Stimulated activated naive B cell treated with anti-CD40 and anti-IgM and Interleukin-4, amounts not matched to agents 10 μg/mL and 1 μg/mL and 100 μg/mL, for 72 hours (primary cell): ENCODE data around the gene ZNF638.

Source experiments
- ATAC-seq, 2 donors: fragments of 150-1000 bp; cut with Tn5 transposase; replicated peaks; 2 replicates each; pipeline ENCODE4 v1.10.0; 2021; ENCODE audit warnings: moderate library complexity in 1 of 2
- DNase-seq: peaks from one replicate; pipeline ENCODE4 v3.0.0; 2021
- H3K27ac Mint-ChIP-seq: one replicate; pipeline ENCODE4 v1.8.0; 2022; ENCODE audit warnings: mild to moderate bottlenecking, mixed read lengths
- H3K27me3 Mint-ChIP-seq, 2 donors: one replicate each; pipeline ENCODE4 v1.8.0; 2022; ENCODE audit warnings: mixed read lengths in 2 of 2
- H3K36me3 Mint-ChIP-seq, 2 donors: one replicate each; pipeline ENCODE4 v1.8.0; 2022; ENCODE audit warnings: mixed read lengths in 2 of 2, mild to moderate bottlenecking in 1 of 2
- H3K4me1 Mint-ChIP-seq, 2 donors: one replicate each; pipeline ENCODE4 v1.8.0; 2022; ENCODE audit warnings: mixed read lengths in 2 of 2, mild to moderate bottlenecking in 1 of 2
- H3K4me3 Mint-ChIP-seq, 2 donors: one replicate each; pipeline ENCODE4 v1.8.0; 2022; ENCODE audit warnings: mild to moderate bottlenecking in 2 of 2, mixed read lengths in 2 of 2, moderate library complexity in 1 of 2
- H3K9me3 Mint-ChIP-seq, 2 donors: one replicate each; pipeline ENCODE4 v1.8.0; 2022; ENCODE audit warnings: mixed read lengths in 2 of 2, mild to moderate bottlenecking in 1 of 2

Gene ZNF638

DNA sequence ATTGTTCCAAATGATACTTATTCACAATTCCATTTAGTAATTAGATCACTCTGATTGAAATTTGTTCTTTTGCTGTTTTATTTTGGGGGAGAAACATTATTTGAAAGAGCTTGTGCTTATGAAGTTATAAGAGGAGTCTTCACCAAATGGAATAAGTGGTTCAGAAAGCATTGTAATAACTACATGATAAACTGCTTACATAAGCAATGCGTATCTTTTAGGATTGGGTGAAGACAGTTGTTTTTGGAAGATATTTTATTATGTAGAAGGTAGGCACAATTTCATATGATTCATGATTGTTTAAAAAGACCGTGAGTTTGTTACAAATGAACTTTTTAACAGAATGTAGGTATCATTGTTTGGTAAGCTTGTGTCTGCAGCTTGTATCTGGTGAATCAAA is 14.5 kb downstream of the ZNF638 start:
- Mint-ChIP-seq H3K36me3 (peaks cover 26 to 34% of the 10 kb centered on the region in 2 donors), H3K27me3 (no peaks in the 10 kb centered on the region), H3K27ac (no peak overlapping the region), H3K4me1 (peaks cover 16 to 22% of the 10 kb centered on the region in 2 donors), H3K9me3 (peaks cover 0 to 4% of the 10 kb centered on the region in 2 donors), H3K4me3 (no peak overlapping the region)
- ATAC-seq: no peak
- DNase-seq: no peak

DNA sequence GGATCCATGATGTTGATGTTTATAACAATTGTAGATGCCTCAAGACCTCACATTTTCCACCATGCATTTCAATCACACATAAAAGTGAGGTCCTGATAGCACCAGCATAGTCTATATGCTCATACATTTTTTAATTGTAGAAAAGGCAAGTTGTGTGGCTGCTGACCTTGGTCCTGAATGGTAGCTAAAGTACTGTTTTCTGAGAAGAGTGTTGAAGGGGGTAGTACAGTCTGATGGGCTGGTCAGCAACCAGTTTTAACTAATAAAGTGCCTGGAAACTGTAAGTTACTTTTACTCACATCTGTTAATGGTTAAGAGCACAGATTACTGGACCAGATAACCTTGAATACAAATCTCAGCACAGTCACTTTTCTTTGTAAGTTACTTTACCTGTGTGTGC is 15.9 kb downstream of the ZNF638 start:
- H3K4me1 Mint-ChIP-seq: peaks cover 18 to 25% of the 10 kb centered on the region in 2 donors
- H3K27me3 Mint-ChIP-seq: no peaks in the 10 kb centered on the region
- DNase-seq: no peak
- ATAC-seq: no peak
- H3K4me3 Mint-ChIP-seq: no peak overlapping the region
- peaks cover 0 to 4% of the 10 kb centered on the region in 2 donors for H3K9me3 Mint-ChIP-seq
- no peak overlapping the region for H3K27ac Mint-ChIP-seq
- peaks cover 25 to 36% of the 10 kb centered on the region in 2 donors for H3K36me3 Mint-ChIP-seq

DNA sequence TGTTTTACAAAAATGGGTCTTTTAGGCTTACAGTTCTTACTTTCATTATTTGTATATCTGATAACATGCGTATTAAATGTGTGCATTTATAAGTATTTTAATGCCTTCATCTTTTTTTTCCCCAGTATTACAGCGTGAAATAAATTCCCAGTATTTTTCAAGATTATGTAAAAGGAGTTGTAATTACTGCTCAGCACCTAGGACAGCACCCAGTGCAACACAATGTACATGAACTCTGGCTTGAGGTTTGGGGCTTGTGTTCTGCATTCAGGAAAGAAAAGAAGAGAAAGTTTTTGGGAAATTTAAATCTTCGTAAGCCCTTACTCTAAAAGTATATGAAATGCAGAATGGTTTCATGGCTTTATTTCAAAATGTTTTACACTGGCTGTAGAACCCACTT is 16.7 kb downstream of the ZNF638 start:
- H3K9me3 Mint-ChIP-seq: peaks cover 0 to 4% of the 10 kb centered on the region in 2 donors
- H3K4me1 Mint-ChIP-seq: peaks cover 22 to 33% of the 10 kb centered on the region in 2 donors
- DNase-seq (no peak), ATAC-seq (no peak)
- no peaks in the 10 kb centered on the region for H3K27me3 Mint-ChIP-seq
- H3K36me3 Mint-ChIP-seq: peaks cover 27 to 36% of the 10 kb centered on the region in 2 donors
- no peak overlapping the region for H3K4me3 Mint-ChIP-seq
- H3K27ac Mint-ChIP-seq: no peak overlapping the region

DNA sequence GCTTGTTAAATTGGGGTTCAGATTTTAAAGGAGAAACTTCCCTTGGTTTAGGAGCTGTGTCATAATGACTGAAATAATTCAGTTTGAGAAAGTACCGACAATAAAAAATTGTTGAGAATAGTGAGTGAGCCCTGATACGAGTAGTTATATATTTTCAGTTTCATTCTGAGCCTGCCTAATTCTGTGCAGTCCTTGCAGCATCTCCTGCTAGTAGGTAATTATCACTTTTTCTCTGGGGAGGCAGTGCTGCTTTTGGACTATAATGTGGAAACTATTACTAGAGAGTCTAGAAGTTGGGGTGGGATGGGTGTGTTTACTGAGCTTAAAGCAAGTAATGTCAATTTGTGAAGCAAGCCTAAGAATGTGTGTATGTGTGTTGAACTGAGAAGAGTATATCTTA is 21.7 kb downstream of the ZNF638 start:
- peaks cover 17 to 26% of the 10 kb centered on the region in 2 donors for H3K4me1 Mint-ChIP-seq
- ATAC-seq: no peak
- no peaks in the 10 kb centered on the region for H3K9me3 Mint-ChIP-seq
- no peak overlapping the region for H3K4me3 Mint-ChIP-seq
- H3K27me3 Mint-ChIP-seq: no peaks in the 10 kb centered on the region
- H3K36me3 Mint-ChIP-seq: peaks cover 32 to 45% of the 10 kb centered on the region in 2 donors
- no peak for DNase-seq
- no peak overlapping the region for H3K27ac Mint-ChIP-seq

DNA sequence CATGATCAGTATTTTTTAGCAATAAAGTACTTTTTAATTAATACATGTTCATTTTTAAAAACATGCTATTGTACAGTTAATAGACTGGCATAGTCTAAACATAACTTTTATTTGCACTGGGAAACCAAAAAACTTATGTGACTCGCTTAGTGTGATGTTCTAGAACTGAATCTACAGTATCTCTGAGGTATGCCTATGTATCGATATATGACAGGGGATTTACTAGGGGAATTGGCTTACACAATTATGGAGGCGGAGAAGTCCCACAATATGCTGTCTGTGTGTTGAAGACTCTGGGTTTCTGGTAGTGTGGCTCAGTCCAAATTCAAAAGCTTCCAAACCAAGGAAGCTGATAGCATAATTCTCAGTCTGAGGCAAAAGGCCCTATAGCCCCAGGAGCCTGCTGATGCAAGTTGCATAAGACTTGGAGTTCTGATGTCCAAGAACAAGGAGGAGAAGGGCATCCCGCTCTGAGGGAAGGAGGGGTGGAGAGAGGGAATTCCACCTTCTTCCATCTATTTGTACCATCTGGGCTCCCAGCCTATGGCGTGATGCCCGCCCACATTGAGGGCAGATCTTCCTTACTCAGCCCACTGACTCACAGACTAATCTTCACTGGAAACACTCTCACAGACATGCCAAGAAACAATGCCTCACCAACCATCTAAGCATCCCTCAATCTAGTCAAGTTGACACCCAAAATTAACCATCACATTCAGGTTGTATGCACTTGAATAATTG is 27.5 kb downstream of the ZNF638 start:
- peaks cover 34 to 49% of the 10 kb centered on the region in 2 donors for H3K36me3 Mint-ChIP-seq
- peaks cover 13 to 26% of the 10 kb centered on the region in 2 donors for H3K4me1 Mint-ChIP-seq
- no peak overlapping the region for H3K27ac Mint-ChIP-seq
- DNase-seq (no peak), ATAC-seq (no peak)
- H3K4me3 Mint-ChIP-seq: no peak overlapping the region
- H3K27me3 Mint-ChIP-seq: no peaks in the 10 kb centered on the region
- H3K9me3 Mint-ChIP-seq: no peaks in the 10 kb centered on the region

DNA sequence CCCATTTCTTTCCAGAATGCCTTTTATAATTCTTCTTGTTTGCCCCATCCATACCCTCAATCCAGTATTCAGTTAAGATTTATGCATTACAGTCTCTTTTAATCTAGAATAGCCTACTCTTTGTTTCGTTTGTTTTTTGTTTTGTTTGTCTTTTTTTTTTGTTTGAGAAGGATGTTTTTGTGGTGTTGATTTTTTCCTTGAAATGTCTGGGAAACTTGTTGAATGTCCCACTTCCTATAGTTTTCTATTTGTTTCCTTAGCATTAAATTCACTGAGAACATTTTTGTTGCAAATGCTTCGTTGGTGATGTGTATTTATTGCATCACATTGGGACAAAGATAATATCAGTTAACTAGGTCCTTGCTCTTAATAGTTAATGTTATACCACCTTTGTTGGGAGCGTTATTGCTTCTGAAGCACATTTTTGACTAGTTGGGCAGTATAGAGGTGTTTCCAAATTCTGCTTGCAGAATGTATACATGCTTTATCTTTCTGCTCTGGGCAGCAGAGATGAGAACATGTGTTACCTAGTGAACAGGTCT is 28.9 kb downstream of the ZNF638 start:
- ATAC-seq (no peak), DNase-seq (no peak)
- peaks cover 13 to 26% of the 10 kb centered on the region in 2 donors for H3K4me1 Mint-ChIP-seq
- peaks cover 34 to 55% of the 10 kb centered on the region in 2 donors for H3K36me3 Mint-ChIP-seq
- no peak overlapping the region for H3K4me3 Mint-ChIP-seq
- H3K9me3 Mint-ChIP-seq: no peaks in the 10 kb centered on the region
- no peaks in the 10 kb centered on the region for H3K27me3 Mint-ChIP-seq
- H3K27ac Mint-ChIP-seq: no peak overlapping the region

DNA sequence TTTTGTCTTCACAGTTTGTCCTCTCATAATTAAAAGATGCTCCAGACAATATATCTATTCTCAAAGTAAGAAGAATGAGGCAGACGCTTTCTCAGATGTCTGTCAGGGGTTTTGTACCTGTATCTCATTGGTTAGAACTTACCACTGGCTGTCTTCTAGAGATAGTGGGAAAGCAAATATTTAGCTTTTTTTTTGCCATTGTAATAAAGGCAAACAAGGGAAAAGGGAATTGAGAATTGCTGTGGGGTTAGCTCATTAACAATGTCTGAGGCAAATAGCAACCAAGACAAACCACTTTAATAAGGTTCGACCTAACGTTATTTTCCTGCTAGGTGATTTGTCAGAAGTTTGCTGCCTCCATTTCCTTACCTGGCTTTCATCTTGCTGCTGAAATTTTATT is 30.0 kb downstream of the ZNF638 start:
- Mint-ChIP-seq H3K9me3 (no peaks in the 10 kb centered on the region), H3K36me3 (peaks cover 37 to 55% of the 10 kb centered on the region in 2 donors), H3K4me1 (peaks cover 13 to 26% of the 10 kb centered on the region in 2 donors), H3K4me3 (no peak overlapping the region), H3K27me3 (no peaks in the 10 kb centered on the region), H3K27ac (no peak overlapping the region)
- ATAC-seq (no peak), DNase-seq (no peak)

DNA sequence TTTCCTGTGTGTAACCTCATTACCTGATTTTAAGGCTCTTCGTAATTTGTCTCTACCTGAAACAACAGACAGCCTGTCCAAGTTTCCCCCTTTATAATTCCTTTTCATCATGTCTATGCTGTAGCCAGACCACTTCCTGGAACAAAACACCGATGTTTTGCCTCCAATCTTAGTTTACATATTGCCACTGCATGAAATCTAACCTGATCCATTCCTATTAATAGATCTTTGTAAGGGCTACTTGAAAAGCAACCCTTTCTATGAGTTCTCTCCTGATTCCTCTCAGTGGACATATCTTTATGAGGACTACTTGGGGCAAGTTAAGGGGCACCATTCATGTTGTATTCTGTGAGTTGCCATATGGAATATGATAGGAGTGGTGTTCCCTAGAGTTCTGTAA is 30.9 kb downstream of the ZNF638 start:
- H3K9me3 Mint-ChIP-seq: no peaks in the 10 kb centered on the region

DNA sequence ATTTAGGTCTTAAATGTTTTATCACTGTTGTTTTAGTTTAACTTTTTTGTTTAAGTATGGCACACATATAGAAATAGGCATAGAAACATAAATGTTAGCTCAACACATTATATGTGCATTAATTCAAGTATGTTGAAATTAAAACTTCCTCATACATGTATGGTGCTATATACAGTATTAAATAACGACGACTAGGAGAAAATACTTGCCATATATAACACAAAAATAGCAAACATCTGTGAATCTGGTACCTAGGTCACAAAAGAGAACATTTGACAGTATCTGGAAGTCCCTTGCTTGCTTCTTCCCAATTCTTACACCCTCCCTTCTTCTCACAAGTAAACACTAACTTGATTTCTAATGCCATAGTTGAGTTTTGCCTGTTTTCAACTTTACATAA is 38.4 kb downstream of the ZNF638 start:
- Mint-ChIP-seq H3K4me3 (no peak overlapping the region), H3K27ac (no peak overlapping the region), H3K9me3 (no peaks in the 10 kb centered on the region), H3K36me3 (peaks cover 19 to 30% of the 10 kb centered on the region in 2 donors), H3K27me3 (no peaks in the 10 kb centered on the region), H3K4me1 (peaks cover 7 to 10% of the 10 kb centered on the region in 2 donors)
- ATAC-seq: no peak
- no peak for DNase-seq

More for the DNA sequence above, 30.9 kb downstream of the ZNF638 start:
- Mint-ChIP-seq H3K27ac (no peak overlapping the region), H3K4me3 (no peak overlapping the region), H3K36me3 (peaks cover 32 to 48% of the 10 kb centered on the region in 2 donors), H3K4me1 (peaks cover 10 to 26% of the 10 kb centered on the region in 2 donors), H3K27me3 (no peaks in the 10 kb centered on the region)
- no peak for DNase-seq
- no peak for ATAC-seq

DNA sequence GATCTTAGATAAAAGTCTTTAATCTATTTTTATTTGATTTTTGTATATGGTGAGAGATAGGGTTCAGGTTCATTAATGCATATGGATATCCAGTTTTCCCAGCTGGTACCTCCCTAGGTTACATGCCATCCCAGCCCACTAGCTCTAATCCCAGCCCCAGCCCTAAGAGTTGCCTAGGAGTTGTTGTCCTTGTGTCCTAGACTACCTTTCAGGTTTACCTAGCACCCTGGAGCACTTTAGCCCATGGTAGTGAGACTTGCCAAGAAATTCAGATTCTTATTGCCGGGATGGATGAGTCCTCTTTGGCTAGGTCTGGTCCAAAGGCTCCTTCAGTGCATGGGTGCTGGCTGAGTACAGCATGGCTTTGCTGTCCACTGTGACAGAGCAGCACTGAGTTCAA is 40.5 kb downstream of the ZNF638 start:
- Mint-ChIP-seq H3K9me3 (no peaks in the 10 kb centered on the region), H3K4me1 (peaks cover 7 to 14% of the 10 kb centered on the region in 2 donors), H3K4me3 (no peak overlapping the region), H3K27me3 (no peaks in the 10 kb centered on the region), H3K36me3 (peaks cover 28 to 37% of the 10 kb centered on the region in 2 donors), H3K27ac (peak overlapping the region; percentile 68)
- no peak for ATAC-seq
- no peak for DNase-seq

DNA sequence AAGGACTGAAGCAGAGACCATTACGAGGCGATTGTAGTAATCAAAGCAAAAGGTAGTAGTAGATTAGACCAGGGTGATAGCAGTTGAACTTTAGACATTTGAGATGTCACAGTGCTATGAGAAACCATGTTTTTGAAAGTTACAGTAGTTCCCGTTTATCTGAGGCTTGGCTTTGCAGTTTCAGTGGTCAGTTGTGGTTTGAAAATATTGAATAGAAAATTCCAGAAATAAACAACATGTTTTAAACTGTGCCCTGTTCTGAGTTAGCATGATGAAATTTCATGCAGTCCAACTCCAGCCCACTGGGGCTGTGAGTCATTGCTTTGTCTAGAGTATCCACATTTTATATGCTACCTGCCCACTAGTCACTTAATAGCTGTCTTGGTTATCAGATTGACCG is 47.5 kb downstream of the ZNF638 start:
- no peaks in the 10 kb centered on the region for H3K9me3 Mint-ChIP-seq
- no peak overlapping the region for H3K27ac Mint-ChIP-seq
- H3K27me3 Mint-ChIP-seq: no peaks in the 10 kb centered on the region
- DNase-seq (no peak), ATAC-seq (peak; percentile 19 to 33)
- peaks cover 47 to 56% of the 10 kb centered on the region in 2 donors for H3K36me3 Mint-ChIP-seq
- peaks cover 6 to 13% of the 10 kb centered on the region in 2 donors for H3K4me1 Mint-ChIP-seq
- H3K4me3 Mint-ChIP-seq: no peak overlapping the region

DNA sequence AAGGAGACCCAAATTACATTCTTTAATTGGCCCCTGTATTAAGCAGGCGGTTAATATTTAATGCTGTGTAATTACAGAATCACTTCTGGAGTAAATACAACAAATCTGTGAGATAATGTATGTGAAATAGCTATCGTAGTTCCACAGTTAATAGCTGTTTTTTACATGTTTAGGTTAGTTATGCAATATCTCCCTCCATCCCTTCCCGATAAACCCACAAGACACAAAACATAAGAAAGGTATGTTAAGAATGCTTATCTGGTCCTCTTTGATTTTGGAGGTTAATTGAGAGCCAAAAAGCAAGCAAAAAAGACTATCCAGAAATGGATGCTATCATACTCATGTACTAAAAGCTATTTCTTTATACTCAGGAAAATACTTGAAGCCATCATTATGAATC is 49.1 kb downstream of the ZNF638 start:
- Mint-ChIP-seq H3K9me3 (no peaks in the 10 kb centered on the region), H3K4me3 (no peak overlapping the region), H3K27me3 (no peaks in the 10 kb centered on the region), H3K27ac (no peak overlapping the region), H3K4me1 (peaks cover 6 to 13% of the 10 kb centered on the region in 2 donors), H3K36me3 (peaks cover 49 to 61% of the 10 kb centered on the region in 2 donors)
- no peak for ATAC-seq
- no peak for DNase-seq

DNA sequence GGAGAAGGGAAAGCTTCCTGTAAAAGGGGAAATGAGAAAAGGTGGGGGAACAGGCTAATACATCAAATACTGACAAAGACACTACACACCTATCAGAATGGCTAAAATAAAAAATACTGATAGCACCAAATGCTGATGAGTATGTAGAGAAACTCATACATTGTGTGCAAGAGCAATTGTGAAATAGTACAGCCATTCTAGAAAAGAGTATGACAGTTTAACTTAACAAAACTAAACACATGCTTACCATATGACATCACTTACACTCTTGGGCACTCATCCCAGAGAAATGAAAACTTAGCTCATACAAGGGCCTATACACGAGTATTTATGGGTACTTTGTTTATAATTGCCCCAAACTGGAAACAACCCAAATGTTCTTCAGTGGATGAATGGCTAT is 53.4 kb downstream of the ZNF638 start:
- Mint-ChIP-seq H3K27ac (no peak overlapping the region), H3K27me3 (no peaks in the 10 kb centered on the region), H3K9me3 (peaks cover 0 to 3% of the 10 kb centered on the region in 2 donors), H3K4me3 (no peak overlapping the region), H3K36me3 (peaks cover 59 to 65% of the 10 kb centered on the region in 2 donors), H3K4me1 (no peaks in the 10 kb centered on the region)
- no peak for DNase-seq
- no peak for ATAC-seq

DNA sequence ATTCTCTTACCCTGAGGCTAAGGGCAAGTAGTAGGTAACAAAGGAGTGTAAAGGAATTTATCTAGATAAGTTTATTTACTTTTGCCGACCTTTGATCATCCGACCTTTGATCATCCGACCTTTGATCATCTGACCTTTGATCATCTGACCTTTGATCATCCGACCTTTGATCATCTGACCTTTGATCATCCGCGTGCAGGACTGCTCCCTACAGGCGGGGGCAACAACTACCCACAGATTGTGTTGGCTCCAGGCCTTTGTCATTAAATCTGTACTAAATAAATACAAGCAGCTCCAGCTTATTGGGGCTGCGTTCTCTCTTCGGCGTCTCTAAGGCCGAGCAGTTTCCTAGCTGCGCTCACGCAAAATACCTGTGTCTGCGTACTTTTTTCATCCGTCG is 56.6 kb downstream of the ZNF638 start:
- peaks cover 0 to 3% of the 10 kb centered on the region in 2 donors for H3K9me3 Mint-ChIP-seq
- no peaks in the 10 kb centered on the region for H3K4me1 Mint-ChIP-seq
- ATAC-seq (peak in 1 of 2 donors; percentile 36), DNase-seq (no peak)
- H3K27me3 Mint-ChIP-seq: no peaks in the 10 kb centered on the region
- H3K36me3 Mint-ChIP-seq: peaks cover 60 to 70% of the 10 kb centered on the region in 2 donors
- H3K27ac Mint-ChIP-seq: peak overlapping the region; percentile 51
- no peak overlapping the region for H3K4me3 Mint-ChIP-seq
